GM21737 (cell line): ENCODE results near the gene CREB3L1.
"Not testable (repeated sequence)": the region's sequence is repeated elsewhere in the genome, so short reads cannot be mapped to it uniquely, and the experiment has no call there.

Experiments used
- ATAC-seq: cut with Tn5 transposase; IDR thresholded peaks from one replicate; pipeline ENCODE4 v1.9.1; 2021; ENCODE audit warnings: mild to moderate bottlenecking, moderate library complexity; ENCODE audit not compliant: unreplicated experiment

Gene CREB3L1

DNA sequence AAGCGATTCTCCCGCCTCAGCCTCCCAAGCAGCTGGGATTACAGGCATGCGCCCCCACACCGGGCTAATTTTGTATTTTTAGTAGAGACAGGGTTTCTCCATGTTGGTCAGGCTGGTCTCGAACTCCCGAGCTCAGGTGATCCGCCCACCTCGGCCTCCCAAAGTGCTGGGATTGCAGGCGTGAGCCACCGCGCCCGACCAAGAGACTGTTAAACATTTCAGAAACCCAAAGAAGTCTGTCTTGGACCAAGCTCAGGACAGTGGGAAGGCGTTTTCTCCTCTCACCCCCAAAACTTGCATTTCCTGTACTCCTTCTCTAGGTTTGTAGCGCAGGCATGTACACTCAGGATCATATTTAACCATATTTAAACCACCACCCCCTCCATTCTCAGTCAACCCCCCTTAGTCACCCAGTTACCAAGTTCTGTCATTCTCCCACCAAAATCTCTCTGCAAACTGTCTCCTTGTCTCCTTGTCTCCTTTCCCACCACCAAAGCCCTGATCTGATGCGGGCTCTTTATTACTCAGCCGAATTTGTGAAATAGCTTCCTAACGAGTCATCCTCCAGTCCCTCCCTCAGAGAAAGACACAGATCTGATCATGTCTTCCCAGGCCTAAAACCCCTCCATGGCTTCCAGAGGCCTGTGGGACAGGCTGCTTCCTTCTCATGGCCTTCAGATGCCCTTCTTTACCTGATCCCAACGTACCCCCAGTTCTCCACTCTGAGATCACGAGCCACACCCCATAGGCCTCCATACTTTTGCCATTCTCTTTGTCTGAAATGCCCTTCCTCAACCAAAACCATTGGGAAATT lies 29.0 kb upstream of the CREB3L1 start:
- no peak for ATAC-seq

DNA sequence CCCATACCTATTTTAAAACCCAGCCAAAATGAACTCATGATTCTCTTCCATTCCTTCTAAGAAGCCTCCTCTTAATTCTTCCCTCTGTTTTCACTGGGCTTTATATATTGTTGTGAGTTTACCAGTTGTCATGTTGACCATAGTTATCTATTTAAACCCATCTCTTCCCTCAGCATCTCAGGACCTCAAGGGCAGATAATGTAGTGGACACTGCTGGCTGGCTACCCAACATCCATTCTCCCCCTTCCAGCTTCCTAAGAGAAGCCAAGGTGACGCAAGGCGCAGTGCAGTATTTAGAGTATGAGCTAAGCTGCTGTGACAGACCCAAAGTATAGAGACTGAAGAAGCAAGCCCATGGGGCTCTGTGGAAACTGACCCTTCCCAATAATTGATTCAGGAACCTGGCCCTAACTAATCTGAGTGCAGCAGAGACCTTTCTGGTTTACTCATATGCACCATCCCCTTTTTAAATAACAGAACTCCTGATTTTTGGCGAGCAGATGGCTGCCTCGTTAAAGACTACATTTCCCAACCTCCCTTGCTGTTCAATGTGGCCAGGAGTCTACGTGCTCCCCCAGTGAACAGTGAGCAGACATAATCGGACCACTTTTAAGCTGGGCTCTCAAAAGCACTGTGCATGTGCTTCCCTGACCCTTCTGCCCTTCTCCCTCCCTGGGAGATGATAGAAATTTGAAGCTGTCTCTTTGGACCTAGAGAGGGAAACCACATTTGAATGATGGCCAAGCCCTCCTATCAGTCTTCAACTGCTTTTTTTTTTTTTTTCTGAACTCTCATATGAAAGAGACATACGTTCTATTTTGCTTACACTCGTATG lies 28.1 kb upstream of the CREB3L1 start:
- ATAC-seq: no peak

DNA sequence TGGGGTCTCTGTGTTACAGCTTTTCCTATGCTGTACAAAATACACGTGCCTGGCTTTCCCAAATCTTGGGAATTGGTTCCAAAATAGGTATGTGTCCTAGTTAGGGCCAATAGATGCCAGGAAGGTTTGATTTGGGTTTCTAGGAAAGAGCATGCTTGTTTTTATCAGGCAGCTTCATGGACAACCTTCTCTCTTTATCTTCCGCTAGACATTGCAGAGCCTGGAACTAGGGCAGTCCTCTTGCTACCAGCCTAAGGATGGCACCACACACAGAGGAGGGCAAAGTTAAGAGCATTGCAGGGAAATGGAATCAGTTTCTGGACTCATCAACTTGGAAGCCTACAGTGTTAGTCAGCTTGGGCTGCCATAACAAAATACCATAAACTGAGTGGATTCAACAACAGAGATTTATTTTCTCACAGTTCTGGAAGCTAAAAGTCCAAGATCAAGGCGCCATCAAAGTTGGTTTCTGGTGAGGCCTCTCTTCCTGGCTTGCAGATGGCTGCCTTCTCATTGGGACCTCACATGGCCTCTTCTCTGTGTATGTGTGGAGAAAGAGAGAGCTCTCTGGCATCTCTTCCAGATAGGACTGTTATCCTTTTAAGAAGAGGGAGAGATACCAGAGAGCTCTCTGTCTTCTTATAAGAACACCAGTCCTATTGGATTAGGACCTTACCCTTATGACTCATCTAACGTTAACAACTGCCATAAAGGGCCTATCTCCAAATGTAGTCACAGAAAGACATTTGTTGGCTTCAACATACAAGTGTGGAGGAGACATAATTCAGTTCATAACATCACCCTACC lies 27.3 kb upstream of the CREB3L1 start:
- ATAC-seq: no peak

- ATAC-seq: no peak
Measured at GRCh38 chr11:46250745-46251052, 26.8 kb upstream of the CREB3L1 start.

DNA sequence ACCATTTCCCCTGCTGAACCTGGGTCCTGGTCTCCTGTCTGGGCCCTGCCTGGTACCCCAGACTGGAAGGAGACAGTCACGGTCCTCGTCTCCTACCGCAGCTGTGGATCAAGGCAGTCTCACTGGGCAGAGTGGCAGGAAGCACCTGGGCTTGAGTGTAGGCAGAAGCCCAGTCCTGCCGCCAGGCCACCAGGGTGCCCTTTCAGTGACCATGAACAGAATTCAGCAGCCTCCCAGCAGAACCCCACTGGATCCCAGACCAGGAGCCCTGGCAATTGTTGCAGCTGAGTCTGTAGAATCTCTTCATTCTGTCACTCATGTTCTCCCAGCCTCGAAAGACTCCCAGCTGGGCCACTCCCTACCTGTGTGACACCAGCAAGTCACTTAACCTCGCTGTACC lies 25.5 kb upstream of the CREB3L1 start:
- no peak for ATAC-seq

GRCh38 chr11:46252373-46252914 lies 25.0 kb upstream of the CREB3L1 start:
- ATAC-seq: no peak

- ATAC-seq: no peak
Measured at GRCh38 chr11:46253258-46254132, 24.0 kb upstream of the CREB3L1 start.

DNA sequence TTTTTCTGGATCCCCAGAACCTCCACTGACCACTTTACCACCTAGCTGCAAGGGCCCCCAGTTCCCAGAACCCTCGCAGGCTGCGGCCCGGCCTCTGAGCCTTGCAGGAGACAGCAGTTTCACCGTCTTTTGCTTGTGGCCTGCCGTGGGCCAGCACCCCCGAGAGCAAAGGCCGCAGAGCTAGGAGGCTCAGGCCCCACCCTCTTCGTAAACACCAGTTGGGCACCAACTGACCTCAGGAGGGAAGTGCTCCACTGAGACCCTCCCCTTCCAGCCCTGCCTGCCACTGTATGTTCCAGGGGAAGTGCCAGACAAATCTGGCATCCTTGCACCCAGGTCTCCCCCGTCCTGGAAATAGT lies 23.4 kb upstream of the CREB3L1 start:
- no peak for ATAC-seq

DNA sequence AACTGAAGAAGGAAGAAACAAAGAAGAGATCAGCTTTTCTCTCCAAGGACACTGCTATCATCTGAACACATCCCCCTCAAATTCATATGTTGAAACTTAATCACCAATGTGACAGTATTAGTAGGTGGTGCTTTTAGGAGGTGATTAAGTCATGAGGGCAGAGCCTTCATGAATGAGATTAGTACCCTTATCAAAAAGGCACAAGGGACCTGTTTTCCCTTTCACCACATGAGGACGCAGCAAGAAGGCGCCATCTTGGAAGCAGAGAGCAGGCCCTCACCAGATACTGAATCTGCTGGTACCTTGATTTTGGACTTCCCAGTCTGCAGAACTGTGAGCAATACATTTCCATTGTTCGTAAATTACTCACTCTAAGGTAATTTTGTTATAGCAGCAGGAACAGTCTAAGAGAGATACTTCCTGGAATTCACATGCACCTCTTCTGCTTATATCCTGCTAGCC lies 20.9 kb upstream of the CREB3L1 start:
- no peak for ATAC-seq

GRCh38 chr11:46259347-46259746 lies 18.1 kb upstream of the CREB3L1 start:
- ATAC-seq: not testable (repeated sequence)

DNA sequence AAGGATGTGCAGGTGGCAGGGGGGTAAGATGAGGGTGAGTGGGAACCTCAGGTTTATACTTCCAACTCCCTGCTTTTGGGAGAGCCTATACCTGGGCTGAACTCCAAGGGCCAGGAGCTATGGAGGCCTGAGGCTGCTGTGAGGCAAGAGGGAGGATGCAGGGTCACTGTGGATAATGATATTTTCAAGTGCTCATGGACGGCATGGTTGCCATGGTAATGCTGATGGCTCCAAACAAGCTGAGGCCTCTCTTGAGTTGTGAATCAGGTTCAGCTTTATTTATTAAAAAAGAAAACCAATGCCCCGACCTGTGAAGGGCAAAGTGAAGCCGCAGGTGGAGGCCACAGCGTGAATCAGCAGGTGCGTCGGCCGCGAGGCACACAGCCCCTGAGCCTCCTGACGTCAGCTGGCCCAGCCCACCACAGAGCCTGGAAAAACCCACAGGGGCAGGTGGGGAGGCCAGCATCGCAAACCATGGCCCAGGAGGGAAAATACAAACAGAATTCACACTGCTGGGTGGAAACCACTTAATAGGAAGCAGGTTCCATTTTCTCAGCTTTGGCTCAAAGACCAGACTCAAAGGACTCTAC lies 17.4 kb upstream of the CREB3L1 start:
- ATAC-seq: no peak

DNA sequence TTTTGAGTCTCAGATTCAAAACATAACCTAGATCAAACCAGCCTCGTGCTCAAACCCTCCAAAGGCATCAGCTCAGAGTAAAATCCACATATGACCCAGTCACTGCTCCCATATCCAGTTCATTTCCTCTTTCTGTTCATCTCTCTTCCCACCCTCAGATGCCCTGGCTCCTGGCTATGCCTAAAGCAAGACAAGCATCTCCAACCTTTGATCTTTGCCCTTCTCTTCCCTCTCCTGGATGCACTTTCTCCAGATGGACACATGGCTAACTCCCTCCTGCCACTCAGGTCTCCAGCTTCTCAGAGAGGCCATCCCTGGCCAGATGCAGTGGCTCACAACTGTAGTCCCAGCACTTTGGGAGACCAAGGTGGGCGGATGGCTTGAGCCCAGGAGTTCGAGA lies 14.3 kb upstream of the CREB3L1 start:
- ATAC-seq: no peak

- no peak for ATAC-seq
Measured at GRCh38 chr11:46264030-46264429, 13.4 kb upstream of the CREB3L1 start.

DNA sequence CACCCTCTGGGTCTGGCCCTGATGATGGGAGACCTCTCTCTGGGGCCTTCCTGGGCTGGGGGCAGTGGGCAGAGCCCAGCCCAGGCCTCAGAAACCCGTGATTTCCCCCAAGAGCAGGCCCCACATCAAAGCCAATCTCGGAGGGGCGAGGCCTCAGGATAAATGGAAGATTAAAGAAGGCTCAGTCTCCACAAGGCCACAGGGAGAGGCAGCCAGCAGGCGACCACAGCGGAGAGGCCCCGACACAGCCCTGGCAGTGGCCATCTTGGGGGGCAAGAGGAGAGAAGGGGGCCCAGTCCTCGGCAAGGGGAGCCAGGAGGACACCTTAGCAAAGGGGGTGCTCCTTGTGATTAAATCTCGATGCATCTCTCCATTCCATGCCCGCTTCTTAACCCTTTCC lies 12.5 kb upstream of the CREB3L1 start:
- no peak for ATAC-seq

- no peak for ATAC-seq
Measured at GRCh38 chr11:46265764-46266163, 11.7 kb upstream of the CREB3L1 start.

DNA sequence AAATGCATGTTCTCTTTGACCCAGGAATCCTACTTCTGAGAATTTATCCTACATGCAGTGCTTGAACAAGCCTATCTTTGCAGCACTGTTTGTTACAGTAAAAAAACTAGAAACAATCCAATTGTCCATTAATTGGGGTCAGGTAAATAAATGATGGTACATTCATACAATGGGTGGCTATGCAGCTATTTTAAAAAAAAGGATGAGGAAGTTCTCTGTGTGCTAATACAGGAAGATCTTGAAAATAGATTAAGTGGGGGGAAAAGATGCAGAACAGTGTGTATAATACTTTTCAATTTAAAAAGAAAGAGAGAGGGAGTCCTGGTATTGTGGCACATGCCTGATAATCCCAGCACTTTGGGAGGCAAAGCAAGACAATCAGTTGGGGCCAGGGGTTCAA lies 9.5 kb upstream of the CREB3L1 start:
- no peak for ATAC-seq

DNA sequence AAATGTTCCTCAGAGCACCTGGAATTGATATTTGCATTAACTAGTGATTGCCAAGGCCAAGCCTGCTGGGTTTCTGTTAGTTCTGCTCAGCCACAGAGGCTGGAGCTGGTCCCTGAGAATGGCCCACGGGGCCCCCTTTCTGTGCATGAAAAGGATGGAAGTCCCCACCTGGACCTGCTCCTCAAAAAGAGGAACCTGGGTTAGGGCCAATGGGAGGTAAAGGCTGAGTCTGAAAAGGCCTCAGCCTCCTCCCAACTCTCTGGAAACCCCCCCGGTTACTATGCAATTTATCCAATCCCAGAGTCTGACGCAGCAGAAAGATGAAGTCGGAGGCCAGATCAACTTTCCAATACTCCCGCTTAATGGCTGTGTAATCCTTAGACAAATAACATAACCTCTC lies 6.8 kb upstream of the CREB3L1 start:
- no peak for ATAC-seq

GRCh38 chr11:46271407-46271806 lies 6.1 kb upstream of the CREB3L1 start:
- ATAC-seq: no peak

GRCh38 chr11:46271875-46272815 lies 5.3 kb upstream of the CREB3L1 start:
- ATAC-seq: no peak
